HG03432 (cell line): ENCODE data around the gene CST7.
"Not testable (repeated sequence)": the region's sequence is repeated elsewhere in the genome, so short reads cannot be mapped to it uniquely, and the experiment has no call there.

Experiments used
- ATAC-seq: cut with Tn5 transposase; IDR thresholded peaks from one replicate; pipeline ENCODE4 v1.9.1; 2021; ENCODE audit warnings: mild to moderate bottlenecking, moderate library complexity; ENCODE audit not compliant: unreplicated experiment

Gene CST7

DNA sequence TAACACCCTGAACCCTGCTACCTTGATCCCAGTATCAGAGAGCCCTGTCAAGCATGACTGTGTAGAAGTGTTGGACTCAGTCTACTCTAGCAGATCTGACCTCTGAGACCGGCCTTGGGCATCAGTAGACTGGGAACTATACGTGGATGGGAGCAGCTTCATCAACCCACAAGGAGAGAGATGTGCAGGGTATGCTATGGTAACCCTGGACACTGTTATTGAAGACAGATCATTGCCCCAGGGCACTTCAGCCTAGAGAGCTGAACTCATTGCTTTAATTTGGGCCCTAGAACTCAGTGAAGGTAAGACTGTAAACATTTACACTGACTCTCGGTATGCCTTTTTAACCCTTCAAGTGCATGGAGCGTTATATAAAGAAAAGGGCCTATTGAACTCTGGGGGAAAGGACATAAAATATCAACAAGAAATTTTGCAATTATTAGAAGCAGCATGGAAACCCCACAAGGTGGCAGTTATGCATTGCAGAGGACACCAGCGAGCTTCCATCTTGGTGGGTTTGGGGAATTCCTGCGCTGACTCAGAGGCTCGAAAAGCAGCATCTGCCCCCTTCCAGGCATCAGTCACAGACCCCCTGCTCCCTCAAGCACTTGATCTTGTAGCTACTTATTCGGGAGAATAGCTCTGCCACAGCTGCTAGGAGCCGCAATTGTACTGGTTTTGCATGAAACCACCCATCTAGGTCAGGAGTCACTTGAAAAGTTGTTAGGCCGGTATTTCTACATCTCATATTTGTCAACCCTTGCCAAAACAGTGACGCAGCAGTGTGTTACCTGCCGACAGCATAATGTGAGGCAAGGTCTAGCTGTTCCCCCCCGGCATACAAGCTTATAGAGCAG, 19.0 kb upstream of the CST7 start:
- ATAC-seq = not testable (repeated sequence)

DNA sequence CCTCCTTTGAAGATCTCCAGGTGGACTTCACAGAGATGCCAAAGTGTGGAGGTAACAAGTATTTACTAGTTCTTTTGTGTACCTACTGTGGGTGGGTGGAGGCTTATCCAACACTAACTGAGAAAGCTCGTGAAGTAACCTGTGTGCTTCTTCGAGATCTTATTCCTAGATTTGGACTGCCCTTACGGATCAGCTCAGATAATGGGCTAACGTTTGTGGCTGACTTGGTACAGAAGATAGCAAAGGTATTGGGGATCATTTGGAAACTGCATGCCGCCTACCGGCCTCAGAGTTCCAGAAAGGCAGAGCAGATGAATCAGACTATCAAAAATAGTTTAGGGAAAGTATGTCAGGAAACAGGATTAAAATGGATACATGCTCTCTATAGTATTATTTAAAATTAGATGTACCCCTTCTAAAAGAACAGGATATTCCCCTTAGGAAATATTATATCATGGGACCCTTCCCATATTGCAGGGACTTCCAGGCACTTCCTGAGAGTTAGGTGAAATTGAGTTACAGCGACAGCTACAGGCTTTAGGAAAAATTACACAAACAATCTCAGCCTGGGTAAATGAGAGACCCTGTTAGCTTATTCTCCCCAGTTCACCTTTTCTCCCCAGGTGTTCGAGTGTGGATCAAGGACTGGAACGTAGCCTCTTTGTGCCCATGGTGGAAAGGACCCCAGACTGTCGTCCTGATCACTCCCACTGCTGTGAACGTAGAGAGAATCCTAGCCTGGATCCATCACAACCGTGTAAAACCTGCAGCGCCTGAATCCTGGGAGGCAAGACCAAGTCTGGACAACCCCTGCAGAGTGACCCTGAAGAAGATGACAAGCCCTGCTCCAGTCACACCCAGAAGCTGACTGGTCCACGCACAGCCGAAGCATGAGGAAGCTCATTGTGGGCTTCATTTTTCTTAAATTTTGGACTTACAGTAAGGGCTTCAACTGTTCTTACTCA, 18.1 kb upstream of the CST7 start:
- not testable (repeated sequence) for ATAC-seq

DNA sequence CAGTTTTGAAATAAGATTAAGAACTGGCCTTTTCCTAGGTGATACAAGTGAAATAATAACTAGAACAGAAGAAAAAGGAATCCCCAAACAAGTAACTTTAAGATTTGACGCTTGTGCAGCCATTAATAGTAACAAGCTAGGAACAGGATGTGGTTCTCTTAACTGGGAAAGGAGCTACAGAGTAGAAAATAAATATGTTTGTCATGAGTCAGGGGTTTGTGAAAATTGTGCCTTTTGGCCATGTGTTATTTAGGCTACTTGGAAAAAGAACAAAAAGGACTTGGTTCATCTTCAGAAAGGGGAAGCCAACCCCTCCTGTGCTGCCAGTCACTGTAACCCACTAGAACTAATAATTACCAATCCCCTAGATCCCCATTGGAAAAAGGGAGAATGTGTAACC, 17.2 kb upstream of the CST7 start:
- ATAC-seq = not testable (repeated sequence)

DNA sequence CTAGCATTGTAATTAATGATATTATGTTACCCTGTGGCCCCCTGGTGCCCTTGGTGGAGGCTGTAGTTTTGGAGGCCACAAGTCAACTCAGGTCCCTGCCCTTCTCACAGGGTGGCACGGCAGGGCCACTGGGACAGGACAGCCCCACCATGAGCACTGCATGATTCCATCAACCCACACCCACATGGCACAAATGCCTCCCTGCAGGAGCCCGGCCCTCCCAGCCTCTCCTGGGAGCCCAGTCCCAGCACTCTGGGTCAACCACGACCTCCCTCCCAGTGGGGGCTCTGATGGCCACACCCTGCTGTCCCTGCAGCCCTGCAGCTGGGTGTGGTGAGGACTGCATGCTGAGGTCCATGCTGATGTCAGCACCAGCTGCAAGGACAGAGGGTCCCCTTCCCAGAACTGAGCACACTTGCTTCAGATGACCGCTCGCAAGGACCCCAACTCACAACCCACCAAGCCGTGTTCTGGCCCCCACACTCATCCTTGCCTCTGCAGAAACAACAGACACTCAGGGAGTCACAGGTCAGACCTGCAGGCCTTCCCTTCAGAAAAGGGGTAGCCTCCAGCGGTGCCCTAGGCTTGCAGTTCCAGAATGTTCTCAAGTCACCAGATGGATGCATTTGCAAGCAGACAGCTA, 15.7 kb upstream of the CST7 start:
- ATAC-seq = no peak

DNA sequence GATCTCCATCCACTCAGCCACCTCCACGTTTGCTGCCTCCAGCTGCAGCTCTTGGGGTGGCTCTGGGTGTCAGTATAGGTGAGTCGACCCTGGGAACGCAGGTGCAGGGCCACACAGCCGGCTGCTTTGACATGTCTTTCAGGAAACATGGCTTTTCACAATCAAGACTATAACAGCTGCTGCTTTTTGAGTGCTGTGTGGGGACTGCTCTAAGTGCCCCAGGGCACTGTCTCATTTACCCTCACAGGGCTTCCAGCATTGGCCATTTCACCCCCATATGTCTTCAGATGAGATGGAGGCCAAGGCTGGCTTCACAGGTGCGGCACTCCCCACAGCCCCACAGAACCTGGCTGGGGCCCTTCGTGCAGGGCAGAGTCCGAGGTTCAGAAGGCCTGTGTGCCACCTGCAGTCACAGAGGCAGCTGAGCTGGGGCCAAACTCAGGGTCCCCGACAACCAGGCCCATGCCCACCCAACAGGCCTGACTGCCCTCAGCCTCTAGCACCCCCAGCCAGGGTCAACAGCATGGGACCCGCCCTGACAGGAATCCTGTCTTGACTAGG, 14.9 kb upstream of the CST7 start:
- ATAC-seq = no peak

DNA sequence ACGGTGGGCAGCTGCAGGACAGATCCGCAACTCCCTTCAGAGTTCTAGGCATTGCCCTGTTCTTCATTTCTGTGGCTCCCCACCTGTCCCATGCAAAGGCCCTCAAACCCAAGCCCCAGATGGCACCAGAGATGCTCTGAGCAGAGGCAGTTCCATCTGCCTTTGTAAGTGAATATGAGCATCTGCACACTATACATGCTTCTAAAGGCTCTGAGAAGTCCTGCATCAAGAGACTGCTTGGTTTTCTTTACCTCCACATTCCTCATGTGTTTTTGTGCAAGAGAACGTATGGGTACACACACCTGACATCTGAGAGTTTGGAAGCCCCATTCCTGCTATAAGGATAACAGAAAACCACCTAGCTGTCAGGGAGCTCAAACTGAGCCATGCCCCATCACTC, 14.4 kb upstream of the CST7 start:
- ATAC-seq = no peak

DNA sequence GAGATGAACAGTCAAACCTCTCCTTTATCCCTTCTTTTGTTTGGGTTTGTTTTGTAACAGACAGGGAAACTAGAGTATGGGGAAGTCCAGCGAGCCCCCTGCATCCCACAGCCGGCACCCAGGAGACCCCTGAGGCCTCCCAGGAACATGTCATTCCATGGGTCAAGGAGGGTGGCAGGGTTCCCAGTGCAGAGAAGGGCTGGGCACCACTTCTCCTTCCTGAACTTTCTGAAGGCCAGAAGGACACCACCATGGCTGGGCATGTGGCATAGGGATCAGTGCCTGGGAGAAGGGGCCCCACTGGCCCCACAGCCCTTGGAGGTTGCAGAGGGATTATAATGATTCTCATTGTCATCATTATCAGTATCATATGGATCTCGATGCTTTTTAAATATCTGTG, 13.9 kb upstream of the CST7 start:
- ATAC-seq = no peak

DNA sequence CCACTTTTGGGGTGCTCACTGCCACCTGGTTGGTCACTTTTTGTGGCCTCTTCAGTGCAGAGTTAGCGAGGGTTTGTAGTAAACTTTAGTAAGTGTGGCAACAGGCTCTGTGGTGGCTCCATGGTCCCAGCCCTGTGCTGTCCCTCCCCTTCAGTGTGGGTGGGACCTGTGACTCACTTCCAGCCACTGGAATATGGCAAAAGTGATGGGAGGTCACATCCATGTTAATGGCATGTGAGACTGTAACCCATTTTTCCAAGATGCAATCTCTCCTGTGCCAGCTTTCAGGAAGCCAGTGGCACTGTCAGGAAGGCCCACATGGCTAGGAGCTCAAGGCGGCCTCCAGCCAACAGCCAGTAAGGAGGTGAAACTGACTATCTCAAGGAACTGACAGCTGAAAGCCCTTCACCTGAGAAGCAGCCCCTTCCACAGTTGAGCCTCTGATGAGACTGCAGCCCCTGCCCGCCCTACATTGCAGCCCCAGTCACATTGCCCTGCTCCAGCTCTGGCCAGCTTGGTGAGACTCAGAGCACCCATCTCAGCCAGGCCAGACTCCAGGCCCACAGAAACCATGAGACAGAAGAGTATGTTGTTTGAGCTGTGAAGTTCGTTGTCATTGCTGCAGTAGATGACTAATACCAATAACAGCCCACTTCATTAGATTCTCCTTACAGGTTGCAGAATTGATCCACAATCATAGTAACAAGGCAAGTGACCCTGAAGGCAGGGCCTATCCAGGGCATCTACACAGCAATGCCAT, 13.1 kb upstream of the CST7 start:
- no peak for ATAC-seq

DNA sequence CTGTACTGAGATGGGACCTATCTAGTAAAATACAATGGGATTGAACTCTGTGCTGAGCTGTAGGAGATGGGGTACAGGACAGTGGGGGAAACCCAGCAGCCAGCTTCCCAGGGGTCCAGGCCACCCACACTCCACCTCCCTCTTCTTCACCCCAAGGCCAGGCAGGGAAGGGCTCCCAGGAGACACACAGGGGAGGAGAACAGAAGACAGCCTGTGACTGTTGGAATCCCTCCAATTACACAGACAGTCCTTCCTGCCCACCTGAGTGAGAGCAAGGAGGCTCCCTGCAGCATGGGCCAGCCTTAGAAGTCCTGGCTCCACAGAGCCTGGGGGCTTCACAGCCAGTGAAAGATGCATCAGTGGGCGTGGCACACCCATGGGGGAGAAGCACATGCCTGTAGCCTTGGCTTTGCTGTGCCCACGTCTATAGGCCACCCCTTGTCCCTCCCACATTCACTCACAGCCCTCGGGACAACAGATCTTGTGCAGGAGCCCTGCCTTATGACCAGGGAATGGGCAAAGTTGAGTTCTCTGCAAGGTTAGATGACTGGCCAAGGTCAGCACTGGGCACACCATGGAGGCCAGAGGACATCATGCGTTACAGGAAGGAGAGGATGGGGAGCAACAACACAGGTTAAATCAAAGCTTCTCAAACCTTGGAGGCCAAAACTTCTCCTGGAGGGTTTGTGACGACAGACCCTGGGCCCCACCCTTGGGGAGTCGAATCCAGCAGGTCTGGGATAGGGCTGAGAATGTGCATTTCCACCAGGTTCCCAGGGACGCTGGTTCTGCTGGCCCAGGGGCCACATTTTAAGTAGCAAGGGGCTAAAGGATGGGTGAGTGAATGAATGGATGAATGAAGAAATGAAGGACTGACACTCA, 12.3 kb upstream of the CST7 start:
- no peak for ATAC-seq

DNA sequence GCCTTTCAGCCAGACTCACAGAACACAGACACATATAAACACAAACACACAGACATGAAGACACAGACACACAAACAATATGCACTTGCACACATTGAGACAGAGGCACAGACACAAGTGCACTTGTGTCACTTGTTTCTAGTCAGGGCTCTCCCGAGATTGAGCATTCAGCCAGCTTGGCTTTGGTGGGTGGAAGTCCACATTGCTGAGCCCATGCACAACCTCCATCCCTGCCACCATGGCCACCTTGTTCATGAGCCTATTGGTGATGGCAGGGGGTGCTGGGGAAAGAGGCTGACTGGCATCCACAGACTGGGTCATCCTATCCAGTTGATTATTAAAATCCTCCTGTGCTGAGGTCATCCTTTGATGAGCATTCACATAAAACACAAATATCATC, 11.5 kb upstream of the CST7 start:
- ATAC-seq = no peak

DNA sequence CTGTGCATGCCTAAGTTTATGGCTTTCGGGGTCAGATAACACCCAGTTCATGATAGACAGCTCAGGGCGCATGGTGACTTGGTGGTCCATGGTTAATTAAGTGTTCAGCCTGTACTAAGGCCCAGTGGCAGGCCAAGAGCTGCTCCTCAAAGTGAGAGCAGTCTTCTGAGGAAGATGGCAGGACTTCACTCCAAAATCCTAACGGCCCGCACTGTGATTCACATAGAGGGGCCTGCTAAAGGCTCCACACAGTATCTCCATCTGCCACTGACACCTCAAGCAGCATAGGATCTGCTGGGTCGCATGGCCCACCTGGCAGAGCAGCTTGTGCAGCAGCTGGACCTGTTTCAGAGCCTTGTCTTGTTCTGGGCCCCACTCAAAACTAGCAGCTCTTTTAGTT, 10.6 kb upstream of the CST7 start:
- no peak for ATAC-seq

DNA sequence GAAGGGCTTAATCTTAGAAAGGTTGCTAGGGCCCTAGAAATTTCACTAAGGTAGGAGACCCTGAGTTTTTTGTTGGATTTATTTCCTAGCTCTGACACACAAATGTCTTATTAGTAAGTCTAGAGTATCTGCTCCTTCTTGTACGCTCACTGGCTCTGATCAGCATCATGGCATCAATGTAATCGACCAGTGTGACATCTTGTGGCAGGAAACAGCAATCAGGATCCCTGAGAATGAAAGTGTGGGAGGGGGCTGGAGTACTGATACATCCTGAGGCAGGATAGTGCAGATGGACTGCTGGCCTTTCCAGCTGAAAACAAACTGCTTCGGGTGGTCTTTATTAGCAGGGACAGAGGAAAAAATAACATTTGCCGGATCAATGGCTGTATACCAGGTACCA, 10.0 kb upstream of the CST7 start:
- no peak for ATAC-seq

DNA sequence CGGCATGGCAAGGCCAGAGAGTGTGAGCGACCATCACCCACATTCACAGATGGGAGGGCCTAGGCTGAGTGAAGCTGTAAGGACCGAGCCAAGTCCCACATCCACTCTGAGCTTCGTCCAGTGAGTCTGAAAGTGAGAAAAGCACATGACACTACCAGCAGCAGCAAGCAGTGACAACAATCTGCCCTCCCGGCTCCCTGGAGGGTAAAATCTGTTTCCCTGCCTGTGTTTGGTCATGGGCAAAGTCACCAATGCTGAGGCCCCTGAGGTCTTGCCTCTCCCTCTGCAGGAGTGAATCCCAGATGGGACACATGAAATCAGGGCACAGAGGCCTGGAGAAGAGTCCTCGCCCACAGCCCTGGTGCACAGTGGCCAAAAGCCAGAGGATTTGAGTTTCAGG, 6.4 kb upstream of the CST7 start:
- no peak for ATAC-seq

DNA sequence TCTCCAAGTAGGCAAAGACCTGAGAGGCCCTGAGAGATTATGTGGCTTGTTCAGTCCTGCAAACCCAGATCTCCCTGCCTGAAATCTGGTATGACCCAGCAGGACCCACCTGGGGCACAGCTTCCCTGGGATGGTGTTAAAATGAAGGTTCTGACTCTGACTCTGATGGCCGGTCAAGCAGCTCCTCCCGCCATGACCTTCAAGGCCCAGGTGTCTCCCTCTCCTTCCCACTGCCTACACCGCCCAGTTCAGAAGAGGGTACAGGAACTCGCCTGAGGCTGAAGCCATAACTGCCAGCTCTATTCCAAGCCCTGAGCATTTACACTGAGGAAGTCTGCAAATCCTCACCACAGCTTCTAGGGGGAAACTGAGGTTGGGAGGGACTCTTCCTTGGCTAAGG, 5.9 kb upstream of the CST7 start:
- no peak for ATAC-seq

DNA sequence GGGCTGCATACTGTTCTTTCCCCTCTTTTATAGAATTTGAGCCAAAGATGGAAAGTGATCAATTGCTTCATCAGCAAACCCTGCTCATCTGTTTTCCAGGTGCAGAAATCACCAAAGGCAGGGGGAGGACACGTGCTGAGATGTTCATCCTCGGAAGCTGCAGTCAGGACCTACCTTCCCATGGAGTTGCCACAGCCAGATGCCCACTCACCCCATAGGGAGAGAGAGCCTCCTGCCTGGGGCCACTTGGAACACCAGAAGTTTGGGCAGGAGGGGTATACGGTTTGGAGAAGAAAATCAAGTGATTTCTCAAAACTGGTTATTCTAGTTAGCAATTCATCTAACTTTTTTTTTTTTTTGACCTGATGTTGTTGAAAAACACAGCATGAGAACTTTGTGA, 5.3 kb upstream of the CST7 start:
- ATAC-seq = no peak

DNA sequence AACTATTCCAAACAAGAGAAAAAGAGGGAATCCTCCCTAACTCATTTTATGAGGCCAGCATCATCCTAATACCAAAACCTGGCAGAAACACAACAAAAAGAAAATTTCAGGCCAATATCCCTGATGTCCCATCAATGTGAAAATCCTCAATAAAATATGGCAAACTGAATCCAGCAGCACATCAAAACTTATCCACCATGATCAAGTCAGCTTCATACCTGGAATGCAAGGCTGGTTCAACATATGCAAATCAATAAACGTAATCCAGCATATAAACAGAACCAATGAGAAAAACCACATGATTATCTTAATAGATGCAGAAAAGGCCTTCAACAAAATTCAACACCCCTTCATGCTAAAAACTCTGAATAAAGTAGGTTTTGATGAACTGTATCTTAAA, 2.7 kb upstream of the CST7 start:
- not testable (repeated sequence) for ATAC-seq

DNA sequence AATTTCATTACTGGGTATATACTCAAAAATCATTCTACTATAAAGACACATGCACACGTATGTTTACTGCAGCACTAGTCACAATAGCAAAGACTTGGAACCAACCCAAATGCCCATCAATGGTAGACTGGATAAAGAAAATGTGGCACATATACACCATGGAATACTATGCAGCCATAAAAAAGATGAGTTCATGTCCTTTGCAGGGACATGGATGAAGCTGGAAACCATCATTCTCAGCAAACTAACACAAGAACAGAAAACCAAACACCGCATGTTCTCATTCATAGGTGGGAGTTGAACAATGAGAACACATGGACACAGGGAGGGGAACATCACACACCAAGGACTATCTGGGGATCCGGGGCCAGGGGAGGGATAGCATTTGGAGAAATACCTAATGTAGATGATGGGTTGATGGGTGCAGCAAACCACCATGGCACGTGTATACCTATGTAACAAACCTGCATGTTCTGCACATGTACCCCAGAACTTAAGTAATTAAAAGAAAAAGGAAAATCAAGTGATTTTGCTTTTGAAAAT, 602 bp upstream of the CST7 start:
- not testable (repeated sequence) for ATAC-seq

DNA sequence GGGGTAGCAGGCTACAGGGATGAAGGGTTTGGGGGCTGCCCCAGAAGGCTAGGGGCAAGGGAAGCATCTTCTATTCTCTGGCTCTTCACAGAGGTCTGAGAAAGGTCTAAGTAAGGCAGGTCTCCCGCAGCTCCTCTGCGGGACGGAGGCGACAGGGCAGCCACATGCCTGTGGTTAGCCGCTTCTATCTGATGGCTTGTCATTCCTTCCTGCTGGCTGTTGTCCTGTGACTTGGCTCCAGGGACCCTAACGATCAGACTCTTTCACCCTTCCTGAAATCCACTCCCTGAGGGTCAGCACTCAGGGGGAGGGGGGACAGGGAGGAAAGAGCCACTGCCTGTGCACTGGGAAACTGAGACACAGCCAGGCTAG, 673 bp downstream of the CST7 start:
- ATAC-seq = peak; percentile 21
